ENCODE results near the gene NEGR1. TPM values are rescaled to one million over a fixed set of nuclear protein-coding genes. Genes with fewer than 3 reads are reported as not detected.

The NEGR1 gene
- total and polyA plus RNA-seq, 9 of the 15 experiments (the other 6 are each of a cell fraction or from before 2014, with no cell fraction given): not detected

GRCh38 chr1:71881611-71882010, 400.7 kb downstream of the NEGR1 start:
- TF ChIP-seq HDAC2 (IDR thresholded peaks at IDR 0.05): no peak
- TF ChIP-seq E2F4 (CRISPR knock-in tag; IDR thresholded peaks at IDR 0.05; ENCODE audit: low read depth): no peak
- no peak for TF ChIP-seq ZFP30 (CRISPR knock-in tag; IDR thresholded peaks at IDR 0.05; ENCODE audit: borderline replicate concordance)
- no peak for TF ChIP-seq CBFA2T3 (IDR thresholded peaks at IDR 0.05)
- no peak for TF ChIP-seq ZBTB2 (IDR thresholded peaks at IDR 0.05)
- TF ChIP-seq ZBED1 (IDR thresholded peaks at IDR 0.05): no peak
- no peak for TF ChIP-seq ZNF277 (CRISPR knock-in tag; IDR thresholded peaks at IDR 0.05; ENCODE audit: borderline replicate concordance)
- TF ChIP-seq ZKSCAN1 (IDR thresholded peaks at IDR 0.05; ENCODE audit: low read depth, low read length): no peak
- in situ Hi-C loops (cut with MboI): no loop called here
- ChIA-PET CTCF (ENCODE audit: low intra/inter-chr PET ratio) (no interaction called here), POLR2A (no interaction called here)
- no TSS peak for BruUV-seq (replicated peaks)
- ATAC-seq (no peak), FAIRE-seq (no peak), DNase-seq (ENCODE audit: extremely low read depth in 1 of 4, low spot score in 3 of 4) (no peak)
- Histone ChIP-seq H3K4me2 (ENCODE audit: insufficient read depth, low read length) (no peak overlapping the region), H3K9me1 (ENCODE audit: control insufficient read depth, insufficient read depth, low read length) (no peaks in the 10 kb centered on the region), H3K9me3 (replicated peaks; ENCODE audit: control insufficient read depth, insufficient read depth, low read depth, low read length) (no peaks in the 10 kb centered on the region), H3K9ac (ENCODE audit: insufficient read depth in 1 of 2, low read depth in 2 of 2, low read length in 2 of 2) (no peak overlapping the region), H3K27me3 (ENCODE audit: control insufficient read depth in 2 of 2, insufficient read depth in 2 of 2, low read length in 2 of 2) (no peaks in the 10 kb centered on the region), H3K79me2 (ENCODE audit: control insufficient read depth, insufficient read depth, low read length) (no peaks in the 10 kb centered on the region), H3K36me3 (ENCODE audit: control insufficient read depth, insufficient read depth, low read length) (no peaks in the 10 kb centered on the region), H3K27ac (ENCODE audit: extremely low read depth, low read depth, low read length) (no peak overlapping the region), H4K20me1 (replicated peaks; ENCODE audit: control insufficient read depth, insufficient read depth, low read length) (no peaks in the 10 kb centered on the region), H2AFZ (ENCODE audit: low read depth, low read length) (no peak overlapping the region), H3K4me3 (no peak overlapping the region), H3K4me1 (replicated peaks in 1 of 2; ENCODE audit: control insufficient read depth in 2 of 2, insufficient read depth in 2 of 2, low read length in 2 of 2) (no peaks in the 10 kb centered on the region)
- intact Hi-C loops (cut with micrococcal nuclease): no loop called here
